Neuronal stem cell (in vitro differentiated cells): ENCODE data around the gene GSG1.

Experiments
- DNase-seq: peaks from one replicate; pipeline ENCODE4 v3.0.0-alpha.2; 2013; ENCODE audit warnings: low spot score
- H2AFZ ChIP-seq: one replicate; pipeline ENCODE4 v1.6.1; 2013; ENCODE audit warnings: mild to moderate bottlenecking, low read length, inconsistent platforms
- H2AK5ac ChIP-seq: 2 replicates; pipeline ENCODE4 v1.6.1; 2013; ENCODE audit warnings: low read depth, mild to moderate bottlenecking, inconsistent platforms, low read length, moderate library complexity, mixed read lengths
- H2BK120ac ChIP-seq: 2 replicates; pipeline ENCODE4 v1.6.1; 2013; ENCODE audit warnings: low read depth, mild to moderate bottlenecking, inconsistent platforms, low read length, moderate library complexity, mixed read lengths
- H2BK12ac ChIP-seq: one replicate; pipeline ENCODE4 v1.6.1; 2013; ENCODE audit warnings: low read length, inconsistent platforms
- H2BK15ac ChIP-seq: 2 replicates; pipeline ENCODE4 v1.6.1; 2013; ENCODE audit warnings: mild to moderate bottlenecking, low read length, inconsistent platforms, mixed read lengths
- H2BK5ac ChIP-seq: one replicate; pipeline ENCODE4 v1.6.1; 2013; ENCODE audit warnings: inconsistent platforms, mild to moderate bottlenecking, low read length, moderate library complexity
- H3K14ac ChIP-seq: one replicate; pipeline ENCODE4 v1.6.1; 2013; ENCODE audit warnings: low read length, inconsistent platforms
- H3K18ac ChIP-seq: 2 replicates; pipeline ENCODE4 v1.6.1; 2013; ENCODE audit warnings: low read length, inconsistent platforms
- H3K23ac ChIP-seq: 2 replicates; pipeline ENCODE4 v1.6.1; 2013; ENCODE audit warnings: low read depth, mild to moderate bottlenecking, mixed read lengths, low read length, inconsistent platforms; ENCODE audit not compliant: poor library complexity
- H3K27ac ChIP-seq: replicated peaks from 3 replicates; pipeline ENCODE4 v1.5.1; 2013; ENCODE audit warnings: low read length, inconsistent platforms
- H3K27me3 ChIP-seq, 3 experiments: 2 replicates each; pipeline ENCODE4 v1.6.1; 2013; ENCODE audit warnings: low read length in 3 of 3, mild to moderate bottlenecking in 2 of 3, inconsistent platforms in 1 of 3, low read depth in 1 of 3, mixed read lengths in 1 of 3, moderate library complexity in 1 of 3; ENCODE audit not compliant: control insufficient read depth in 3 of 3, insufficient read depth in 3 of 3
- H3K36me3 ChIP-seq, 2 donors: replicated peaks in 1 of 2; 2 replicates each; pipeline ENCODE4 v1.6.1; 2013; ENCODE audit warnings: low read length in 2 of 2; ENCODE audit not compliant: control insufficient read depth in 2 of 2, insufficient read depth in 2 of 2
- H3K4ac ChIP-seq: 2 replicates; pipeline ENCODE4 v1.6.1; 2013; ENCODE audit warnings: inconsistent platforms, mild to moderate bottlenecking, low read length, moderate library complexity
- H3K4me1 ChIP-seq, 2 donors: 1 replicate in 1 of 2; 2 replicates in 1 of 2; pipeline ENCODE4 v1.6.1; 2013; ENCODE audit warnings: low read length in 2 of 2, low read depth in 1 of 2; ENCODE audit not compliant: control insufficient read depth in 2 of 2, insufficient read depth in 1 of 2
- H3K4me2 ChIP-seq: one replicate; pipeline ENCODE4 v1.6.1; 2013; ENCODE audit warnings: mild to moderate bottlenecking, low read length, inconsistent platforms; ENCODE audit not compliant: insufficient read depth, poor library complexity, severe bottlenecking
- H3K4me3 ChIP-seq, 2 donors: 2 replicates each; pipeline ENCODE4 v1.5.1; 2013; ENCODE audit warnings: low read length in 2 of 2, mild to moderate bottlenecking in 2 of 2, inconsistent platforms in 1 of 2, moderate library complexity in 1 of 2
- H3K79me1 ChIP-seq: one replicate; pipeline ENCODE4 v1.6.1; 2013; ENCODE audit warnings: low read depth, mild to moderate bottlenecking, inconsistent platforms, low read length, moderate library complexity
- H3K9ac ChIP-seq: one replicate; pipeline ENCODE4 v1.6.1; 2013; ENCODE audit warnings: mild to moderate bottlenecking, low read depth, low read length, inconsistent platforms; ENCODE audit not compliant: poor library complexity
- H3K9me3 ChIP-seq, 2 donors: replicated peaks in 1 of 2; 2 replicates each; pipeline versions ENCODE3 to v1.6.1; 2013; ENCODE audit warnings: low read length in 2 of 2, mild to moderate bottlenecking in 2 of 2, inconsistent platforms in 1 of 2, low read depth in 1 of 2, mixed read lengths in 1 of 2, moderate library complexity in 1 of 2; ENCODE audit not compliant: control insufficient read depth in 2 of 2, insufficient read depth in 1 of 2
- H4K8ac ChIP-seq: one replicate; pipeline ENCODE4 v1.6.1; 2013; ENCODE audit warnings: low read depth, mild to moderate bottlenecking, inconsistent platforms, low read length, moderate library complexity
- H4K91ac ChIP-seq: one replicate; pipeline ENCODE4 v1.6.1; 2013; ENCODE audit warnings: low read length, low read depth, mild to moderate bottlenecking, inconsistent platforms; ENCODE audit not compliant: poor library complexity
- WGBS, 2 donors: extraction: QIAGEN DNeasy Blood & Tissue Kit; methylation state at CpG; one replicate each; pipeline ENCODE4 v1.1.7; 2013; ENCODE audit warnings: missing lambda C conversion rate in 2 of 2, mixed read lengths in 1 of 2; ENCODE audit not compliant: insufficient read length in 2 of 2, insufficient replicate concordance in 1 of 2; ENCODE audit errors: extremely low coverage in 2 of 2; 5-methylcytosine and 5-hydroxymethylcytosine counted together

The GSG1 gene

DNA sequence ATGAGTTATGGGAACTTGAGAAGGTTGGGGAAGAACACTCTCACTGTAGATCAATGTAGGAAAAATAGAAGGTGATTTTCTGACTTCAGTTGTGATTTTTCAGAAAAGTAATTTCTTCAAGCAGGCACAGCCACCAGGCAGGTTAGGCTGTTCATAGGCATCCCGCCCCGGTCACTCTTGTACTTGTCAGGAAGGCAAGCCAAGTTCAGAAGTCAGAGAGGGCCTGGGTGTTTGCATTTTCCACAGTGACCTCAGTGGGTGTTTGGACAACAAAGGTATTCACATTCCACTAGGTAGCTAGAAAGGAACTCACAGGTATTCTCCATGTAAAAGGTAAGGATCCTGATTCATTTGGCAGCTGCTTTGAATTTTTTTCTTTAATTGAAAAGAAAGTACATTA, 62.2 kb downstream of the GSG1 start:
- no peak overlapping the region for H3K27ac ChIP-seq
- no peak overlapping the region for H3K4me2 ChIP-seq
- H3K4me3 ChIP-seq, result no peak overlapping the region
- H3K23ac ChIP-seq, result no peak overlapping the region
- H2BK15ac ChIP-seq, result no peak overlapping the region
- peaks cover 0 to 41% (median 0%) of the 10 kb centered on the region in 3 experiments for H3K27me3 ChIP-seq
- no CpG with 5 or more reads among the region's 2 CpGs for WGBS, 2 donors
- no peaks in the 10 kb centered on the region for H3K36me3 ChIP-seq
- no peak overlapping the region for H4K8ac ChIP-seq
- peaks cover 5 to 6% of the 10 kb centered on the region in 2 donors for H3K4me1 ChIP-seq
- H4K91ac ChIP-seq, result no peak overlapping the region
- no peak overlapping the region for H3K14ac ChIP-seq
- no peak overlapping the region for H3K9ac ChIP-seq
- no peak for DNase-seq
- no peak overlapping the region for H2AFZ ChIP-seq
- H3K18ac ChIP-seq, result no peak overlapping the region
- no peak overlapping the region for H2BK12ac ChIP-seq
- H2BK120ac ChIP-seq, result no peak overlapping the region
- H2AK5ac ChIP-seq, result no peak overlapping the region
- H2BK5ac ChIP-seq, result no peak overlapping the region
- no peaks in the 10 kb centered on the region for H3K9me3 ChIP-seq
- H3K79me1 ChIP-seq, result no peaks in the 10 kb centered on the region
- H3K4ac ChIP-seq, result no peak overlapping the region

DNA sequence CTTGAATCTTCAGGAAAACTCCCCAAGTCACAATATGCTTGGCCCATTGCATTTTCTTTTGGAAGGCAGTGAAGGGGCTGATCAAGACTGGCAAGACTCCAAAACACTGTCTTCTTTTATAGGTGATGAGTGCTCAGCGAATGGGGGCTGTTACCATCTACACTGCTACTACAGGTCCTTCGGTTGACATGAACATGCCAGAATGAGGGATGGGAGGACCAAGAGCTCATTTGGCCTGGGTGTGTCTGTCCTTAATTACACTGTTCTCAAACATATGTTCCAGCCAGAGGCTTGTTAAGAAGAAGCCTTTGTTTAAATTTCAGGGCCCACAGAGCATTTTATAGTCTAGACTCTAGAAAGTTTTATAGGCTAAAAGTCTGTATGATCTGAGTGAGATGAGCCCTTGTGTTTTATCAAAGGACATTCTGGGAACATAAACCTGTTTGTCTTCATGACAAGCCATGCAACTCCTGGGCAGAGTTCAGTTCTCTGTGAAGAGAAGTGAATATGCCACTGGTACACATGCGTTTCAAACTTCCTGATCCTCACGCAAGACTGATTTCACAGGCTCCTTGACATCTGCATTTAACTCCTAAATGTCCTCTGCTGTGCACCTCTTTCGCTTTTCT, 64.0 kb downstream of the GSG1 start:
- H4K8ac ChIP-seq, result no peak overlapping the region
- H4K91ac ChIP-seq, result no peak overlapping the region
- H2AFZ ChIP-seq, result no peak overlapping the region
- H3K4ac ChIP-seq, result no peak overlapping the region
- H3K14ac ChIP-seq, result no peak overlapping the region
- peaks cover 0 to 5% of the 10 kb centered on the region in 2 donors for H3K4me1 ChIP-seq
- H3K36me3 ChIP-seq, result no peaks in the 10 kb centered on the region
- H3K18ac ChIP-seq, result no peak overlapping the region
- H2AK5ac ChIP-seq, result no peak overlapping the region
- no peaks in the 10 kb centered on the region for H3K9me3 ChIP-seq
- H3K79me1 ChIP-seq, result no peaks in the 10 kb centered on the region
- H2BK15ac ChIP-seq, result no peak overlapping the region
- no peak overlapping the region for H3K23ac ChIP-seq
- H3K27ac ChIP-seq, result no peak overlapping the region
- no peak overlapping the region for H3K4me2 ChIP-seq
- no peak overlapping the region for H2BK120ac ChIP-seq
- H3K27me3 ChIP-seq, result peaks cover 0 to 41% (median 0%) of the 10 kb centered on the region in 3 experiments
- H2BK5ac ChIP-seq, result no peak overlapping the region
- WGBS, 2 donors, result no CpG with 5 or more reads among the region's 5 CpGs
- DNase-seq, result no peak
- H3K4me3 ChIP-seq, result no peak overlapping the region
- H2BK12ac ChIP-seq, result no peak overlapping the region
- H3K9ac ChIP-seq, result no peak overlapping the region

DNA sequence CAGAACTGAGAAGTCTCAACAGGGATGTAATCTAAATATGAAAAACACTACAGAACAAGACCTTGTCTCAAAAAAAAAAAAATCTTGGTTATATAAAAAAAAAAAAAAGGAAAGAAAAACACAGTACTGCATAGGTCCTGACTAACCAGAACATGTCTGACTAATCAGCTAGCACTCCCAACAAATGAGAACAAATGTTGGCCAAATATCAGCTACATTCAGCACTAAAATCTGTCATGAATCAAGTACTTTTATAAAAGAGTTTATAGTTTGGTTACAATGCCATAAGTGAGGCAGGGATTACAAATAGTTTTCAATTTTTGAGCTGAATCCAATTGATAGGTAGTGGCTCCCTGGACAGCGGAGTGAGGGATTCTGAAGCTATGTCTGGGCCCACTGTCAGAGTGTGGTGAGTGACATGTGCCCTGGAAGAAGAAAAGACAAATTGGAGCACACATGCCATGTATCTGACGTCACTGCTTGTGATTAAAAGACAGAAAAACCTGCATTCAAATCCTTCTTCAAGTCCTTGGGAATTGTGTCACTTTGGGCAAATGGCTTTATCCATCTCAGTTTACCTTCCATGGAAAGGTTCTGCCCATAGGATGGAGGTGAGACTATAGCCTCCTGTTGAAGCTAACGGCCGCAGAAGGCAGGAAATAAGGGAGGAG, 64.8 kb downstream of the GSG1 start:
- Histone ChIP-seq H3K4me2 (no peak overlapping the region), H3K27me3 (peaks cover 0 to 36% (median 0%) of the 10 kb centered on the region in 3 experiments), H3K27ac (no peak overlapping the region), H2BK120ac (no peak overlapping the region), H2BK12ac (no peak overlapping the region), H2AFZ (no peak overlapping the region), H2AK5ac (no peak overlapping the region), H3K36me3 (no peaks in the 10 kb centered on the region), H4K91ac (no peak overlapping the region), H3K4me3 (no peak overlapping the region), H4K8ac (no peak overlapping the region), H3K14ac (no peak overlapping the region), H3K4ac (no peak overlapping the region), H2BK5ac (no peak overlapping the region), H3K4me1 (peaks cover 0 to 5% of the 10 kb centered on the region in 2 donors), H3K79me1 (no peaks in the 10 kb centered on the region), H3K23ac (no peak overlapping the region), H3K18ac (no peak overlapping the region), H2BK15ac (no peak overlapping the region), H3K9ac (no peak overlapping the region), H3K9me3 (no peaks in the 10 kb centered on the region)
- WGBS, 2 donors, result no CpG with 5 or more reads among the region's 4 CpGs
- no peak for DNase-seq

DNA sequence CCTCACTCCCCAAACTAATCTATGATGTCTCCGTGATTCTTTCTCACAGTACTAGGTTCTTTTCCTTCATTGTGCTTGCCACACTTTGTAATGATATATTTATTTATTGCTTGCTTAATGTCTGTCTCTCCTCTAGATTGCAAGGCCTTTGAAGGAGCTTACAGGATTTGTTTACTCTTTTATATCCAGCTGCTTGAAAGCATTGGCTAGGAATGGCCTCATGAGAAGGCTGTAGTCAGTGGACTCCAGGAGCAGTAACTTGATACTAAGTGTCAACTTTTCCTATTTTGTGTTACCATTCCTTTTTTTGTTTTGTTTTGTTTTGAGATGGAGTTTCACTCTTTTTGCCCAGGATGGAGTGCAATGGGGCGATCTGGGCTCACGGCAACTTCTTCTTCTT, 66.6 kb downstream of the GSG1 start:
- Histone ChIP-seq H3K27ac (no peak overlapping the region), H3K4me3 (no peak overlapping the region), H2AK5ac (no peak overlapping the region), H3K4ac (no peak overlapping the region), H2BK12ac (no peak overlapping the region), H3K4me1 (peaks cover 0 to 5% of the 10 kb centered on the region in 2 donors), H3K14ac (no peak overlapping the region), H2AFZ (no peak overlapping the region), H2BK5ac (no peak overlapping the region), H3K9ac (no peak overlapping the region), H2BK120ac (no peak overlapping the region), H4K8ac (no peak overlapping the region), H4K91ac (no peak overlapping the region), H3K18ac (no peak overlapping the region), H3K23ac (no peak overlapping the region), H3K9me3 (no peaks in the 10 kb centered on the region), H3K36me3 (no peaks in the 10 kb centered on the region), H3K27me3 (peaks cover 0 to 20% (median 0%) of the 10 kb centered on the region in 3 experiments), H3K4me2 (no peak overlapping the region), H3K79me1 (no peaks in the 10 kb centered on the region), H2BK15ac (no peak overlapping the region)
- no peak for DNase-seq
- no CpG with 5 or more reads among the region's 3 CpGs for WGBS, 2 donors
